H1 (cell line): ENCODE data around the gene RNASE4. TPM values are rescaled to one million over a fixed set of nuclear protein-coding genes. Genes with fewer than 3 reads are reported as not detected.

Experiments
- BACH1 ChIP-seq: IDR thresholded peaks from 2 replicates; pipeline ENCODE4 v1.6.1; 2012; ENCODE audit warnings: low read length, improper control_type of control experiment
- BCL11A ChIP-seq, 2 experiments: IDR thresholded peaks; one replicate each; pipeline ENCODE4 v1.6.1; 2011; ENCODE audit warnings: low read depth in 2 of 2, low read length in 2 of 2, mild to moderate bottlenecking in 2 of 2
- BRCA1 ChIP-seq: IDR thresholded peaks from 2 replicates; pipeline ENCODE4 v1.6.1; 2012; ENCODE audit warnings: low read depth, low read length, improper control_type of control experiment
- CBX5 ChIP-seq: fragments of 300-800, 300-1000 bp; sonication (generic); IDR thresholded peaks from 2 replicates; pipeline ENCODE4 v1.7.1; 2016; ENCODE audit warnings: antibody characterized with exemption, low read length, low read depth
- CEBPB ChIP-seq: IDR thresholded peaks from 2 replicates; pipeline ENCODE4 v1.6.1; 2012; ENCODE audit warnings: low read depth, low read length
- CHD1 ChIP-seq: IDR thresholded peaks from 2 replicates; pipeline ENCODE4 v1.6.1; 2012; ENCODE audit warnings: low read depth, low read length, improper control_type of control experiment
- EZH2 ChIP-seq: fragments of 200-600 bp; sonication (generic); IDR thresholded peaks from 2 replicates; pipeline ENCODE4 v1.7.1; 2012; ENCODE audit warnings: low read depth, mild to moderate bottlenecking, moderate library complexity, low read length, inconsistent platforms; ENCODE audit not compliant: severe bottlenecking
- FOSL1 ChIP-seq: IDR thresholded peaks from 2 replicates; pipeline ENCODE4 v1.6.1; 2011; ENCODE audit warnings: mild to moderate bottlenecking, low read depth, low read length, moderate library complexity; ENCODE audit not compliant: insufficient read depth
- JUND ChIP-seq: IDR thresholded peaks from 2 replicates; pipeline ENCODE4 v1.6.1; 2011; ENCODE audit warnings: mild to moderate bottlenecking, improper control_type of control experiment, low read length
- KDM1A ChIP-seq: fragments of 200-600, 300-600 bp; sonication (generic); IDR thresholded peaks from 2 replicates; pipeline ENCODE4 v1.7.1; 2016; ENCODE audit warnings: mild to moderate bottlenecking, low read length, borderline replicate concordance
- KDM4A ChIP-seq: IDR thresholded peaks from one replicate; pipeline ENCODE4 v1.7.1; 2012; ENCODE audit warnings: low read depth, mild to moderate bottlenecking, moderate library complexity, low read length, inconsistent platforms; ENCODE audit not compliant: severe bottlenecking
- POU5F1 ChIP-seq: IDR thresholded peaks from 2 replicates; pipeline ENCODE4 v1.6.1; 2011; ENCODE audit warnings: low read depth, mild to moderate bottlenecking, low read length, moderate library complexity
- RBBP5 ChIP-seq: IDR thresholded peaks from 2 replicates; pipeline ENCODE4 v1.7.1; 2012; ENCODE audit warnings: low read depth, mild to moderate bottlenecking, inconsistent platforms, low read length, moderate library complexity, borderline replicate concordance
- SAP30 ChIP-seq: fragments of 300-600 bp; sonication (generic); IDR thresholded peaks from 2 replicates; pipeline ENCODE4 v1.7.1; 2012; ENCODE audit warnings: low read length, moderate library complexity, mild to moderate bottlenecking, inconsistent platforms; ENCODE audit not compliant: insufficient read depth, insufficient replicate concordance
- SIN3A ChIP-seq, 2 experiments: IDR thresholded peaks in 1 of 2; conservative IDR thresholded peaks in 1 of 2; 2 replicates each; pipeline ENCODE4 v1.6.1; 2011 to 2012; ENCODE audit warnings: low read length in 2 of 2, improper control_type of control experiment in 1 of 2, low read depth in 1 of 2, mild to moderate bottlenecking in 1 of 2
- SP4 ChIP-seq: IDR thresholded peaks from 2 replicates; pipeline ENCODE4 v1.6.1; 2012; ENCODE audit warnings: low read length, inconsistent platforms
- TBP ChIP-seq: IDR thresholded peaks from 2 replicates; pipeline ENCODE4 v1.6.1; 2011; ENCODE audit warnings: low read depth, low read length, improper control_type of control experiment
- YY1 ChIP-seq: IDR thresholded peaks from 2 replicates; pipeline ENCODE4 v1.6.1; 2011; ENCODE audit warnings: low read depth, mild to moderate bottlenecking, low read length
- polyA plus RNA-seq, 7 experiments: library from polyadenylated mRNA; depleted of rRNA in 3 of 7; stranded (reverse) in 5 of 7; unstranded in 2 of 7; fragments of >200 nt in 5 of 7; fragments of 200-250 nt in 2 of 7; gene quantifications; 1 replicate in 5 of 7; 2 replicates in 1 of 7; 4 replicates in 1 of 7; pipeline versions ENCODE4 v1.2.1 to v1.2.3, GENCODE V29; 2011 to 2013; ENCODE audit warnings: missing spikeins in 2 of 7, mixed read lengths in 2 of 7
- total RNA-seq: library from RNA; stranded (reverse); fragmentation: NEBNext Ultra II Directional; extraction: Animal tissue kit (Norgen Biotek cat#: 25700); gene quantifications from 2 replicates; pipeline ENCODE4 v1.2.1, GENCODE V29; 2021
- TF ChIP-seq, protein P1 (sequence below), 3 experiments: IDR thresholded peaks; 1 replicate in 2 of 3; 2 replicates in 1 of 3; pipeline versions ENCODE4 v1.5.1 to v1.6.1; 2011; ENCODE audit warnings: low read length in 3 of 3, mild to moderate bottlenecking in 3 of 3, inconsistent platforms in 2 of 3, low read depth in 1 of 3, moderate library complexity in 1 of 3; ENCODE audit not compliant: insufficient read depth in 1 of 3; ENCODE audit errors: control extremely low read depth in 1 of 3
- TF ChIP-seq, protein P2 (sequence below): IDR thresholded peaks from 2 replicates; pipeline ENCODE4 v1.6.1; 2012; ENCODE audit warnings: inconsistent platforms

Gene RNASE4
- total and polyA plus RNA-seq, 2 of the 8 experiments (the other 6 are each of a cell fraction or from before 2014, with no cell fraction given), result 0.61 to 3.5 TPM

DNA sequence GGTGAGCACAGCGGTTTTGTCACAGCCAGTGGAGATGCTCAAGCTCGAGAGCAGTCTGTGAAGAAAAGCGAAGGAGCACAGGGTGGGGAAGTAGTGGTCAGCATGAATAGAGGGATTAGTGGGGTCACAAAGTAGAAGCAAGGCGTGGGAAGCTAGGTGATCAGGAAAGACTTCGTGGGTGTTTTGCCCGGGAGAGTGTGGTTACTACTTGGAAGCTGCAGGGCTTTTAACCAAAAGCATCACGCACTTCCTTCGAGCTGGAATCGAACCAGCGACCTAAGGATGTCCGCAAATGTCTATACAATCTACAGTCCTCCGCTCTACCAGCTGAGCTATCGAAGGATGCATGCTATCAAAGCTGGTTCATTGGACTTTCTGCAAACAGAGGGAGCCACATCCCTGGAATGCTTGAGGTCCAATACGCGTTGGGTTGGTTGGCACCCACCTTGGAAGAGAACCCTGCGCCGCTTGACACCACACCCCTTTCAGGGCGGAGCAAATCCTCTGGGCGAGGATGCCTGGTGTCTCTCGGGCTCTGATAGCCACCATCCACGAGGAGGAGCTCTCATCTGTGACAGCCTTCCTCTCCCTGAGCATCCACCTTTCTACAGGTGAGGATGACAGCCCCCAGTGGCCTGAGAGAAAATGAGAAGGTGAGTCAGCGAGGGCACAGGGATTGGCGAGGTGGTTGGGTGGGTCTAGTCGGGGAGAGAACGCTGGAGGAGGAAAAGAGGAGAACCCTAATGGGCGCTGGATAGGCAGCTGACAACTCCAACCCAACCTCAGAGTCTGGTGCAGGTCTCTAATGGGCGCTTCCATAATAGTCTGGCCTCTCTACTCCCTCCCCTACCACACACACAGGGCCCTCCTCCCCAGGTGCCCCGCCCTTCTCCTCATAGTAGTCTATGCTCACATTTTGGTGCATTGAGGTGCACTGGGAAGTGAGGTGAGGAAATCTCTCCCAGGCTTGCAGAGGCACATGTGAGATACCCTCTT, 26.8 kb upstream of the RNASE4 start (continued):
- no peak for TF ChIP-seq POU5F1
- no peak for TF ChIP-seq BCL11A (IDR thresholded peaks at IDR 0.05; ENCODE audit: low read depth in 2 of 2, low read length in 2 of 2)
- TF ChIP-seq, protein P1, sequence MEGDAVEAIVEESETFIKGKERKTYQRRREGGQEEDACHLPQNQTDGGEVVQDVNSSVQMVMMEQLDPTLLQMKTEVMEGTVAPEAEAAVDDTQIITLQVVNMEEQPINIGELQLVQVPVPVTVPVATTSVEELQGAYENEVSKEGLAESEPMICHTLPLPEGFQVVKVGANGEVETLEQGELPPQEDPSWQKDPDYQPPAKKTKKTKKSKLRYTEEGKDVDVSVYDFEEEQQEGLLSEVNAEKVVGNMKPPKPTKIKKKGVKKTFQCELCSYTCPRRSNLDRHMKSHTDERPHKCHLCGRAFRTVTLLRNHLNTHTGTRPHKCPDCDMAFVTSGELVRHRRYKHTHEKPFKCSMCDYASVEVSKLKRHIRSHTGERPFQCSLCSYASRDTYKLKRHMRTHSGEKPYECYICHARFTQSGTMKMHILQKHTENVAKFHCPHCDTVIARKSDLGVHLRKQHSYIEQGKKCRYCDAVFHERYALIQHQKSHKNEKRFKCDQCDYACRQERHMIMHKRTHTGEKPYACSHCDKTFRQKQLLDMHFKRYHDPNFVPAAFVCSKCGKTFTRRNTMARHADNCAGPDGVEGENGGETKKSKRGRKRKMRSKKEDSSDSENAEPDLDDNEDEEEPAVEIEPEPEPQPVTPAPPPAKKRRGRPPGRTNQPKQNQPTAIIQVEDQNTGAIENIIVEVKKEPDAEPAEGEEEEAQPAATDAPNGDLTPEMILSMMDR (IDR thresholded peaks at IDR 0.05; ENCODE audit: control extremely low read depth in 1 of 3, insufficient read depth in 1 of 3, low read depth in 1 of 3, low read length in 3 of 3), result peak; percentile 78 to 95 (median 95)
- peak; percentile 99 for TF ChIP-seq TBP
- no peak for TF ChIP-seq CEBPB
- TF ChIP-seq EZH2, result no peak
- peak; percentile 93 for TF ChIP-seq SAP30
- TF ChIP-seq KDM1A, result peak; percentile 52; the same call in 1 of the 2 replicates
- peak; percentile 42; the same call in 1 of the 2 replicates for TF ChIP-seq BACH1
- no peak for TF ChIP-seq FOSL1
- TF ChIP-seq CBX5, result no peak
- no peak for TF ChIP-seq SP4
- TF ChIP-seq RBBP5, result peak; percentile 67; the same call in 1 of the 2 replicates
- no peak for TF ChIP-seq CHD1
- peak; percentile 84 for TF ChIP-seq JUND
- TF ChIP-seq, protein P2, sequence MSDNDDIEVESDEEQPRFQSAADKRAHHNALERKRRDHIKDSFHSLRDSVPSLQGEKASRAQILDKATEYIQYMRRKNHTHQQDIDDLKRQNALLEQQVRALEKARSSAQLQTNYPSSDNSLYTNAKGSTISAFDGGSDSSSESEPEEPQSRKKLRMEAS, result 0 out of 2 replicates have a peak, but pooled peaks have one; percentile 19
- TF ChIP-seq BRCA1, result no peak
- TF ChIP-seq KDM4A, result peak; percentile 40
- TF ChIP-seq YY1, result 0 out of 2 replicates have a peak, but pooled peaks have one; percentile 31
- TF ChIP-seq SIN3A (conservative IDR thresholded peaks at IDR 0.05 in 1 of 2, IDR thresholded peaks at IDR 0.05 in 1 of 2; ENCODE audit: low read depth in 1 of 2, low read length in 2 of 2), result peak; percentile 87 to 92
